Urothelium cell line (cell line): Measurements from ENCODE around the gene POLR2L.
A peak's percentile ranks its signal among the peaks of the same experiment; 100 is the strongest.

ENCODE experiments used
- DNase-seq: peaks from one replicate; pipeline ENCODE4 v3.0.0; 2011; ENCODE audit warnings: low spot score, mixed read lengths
- FAIRE-seq: peaks from 2 replicates; lab custom pipeline; 2011; peaks lifted over from hg19 to GRCh38; lab: Jason Lieb, UNC

The POLR2L gene

GRCh38 chr11:828506-829175 is 13.7 kb downstream of the POLR2L start:
- DNase-seq (no peak), FAIRE-seq (no peak)

- FAIRE-seq (no peak), DNase-seq (no peak)
These were observed 14.5 kb downstream of the POLR2L start, which contains the start of gene CRACR2B for GRCh38 chr11:827897-828192. Gene CRACR2B, plus strand, starts transcription at chr11:827919. Its CDS starts 689 bp downstream, at chr11:828608.

- no peak for FAIRE-seq
- no peak for DNase-seq
These were observed 15.0 kb downstream of the POLR2L start for GRCh38 chr11:827146-827896.

- no peak for FAIRE-seq
- no peak for DNase-seq
These were observed 15.5 kb downstream of the POLR2L start for GRCh38 chr11:826836-827145.

GRCh38 chr11:826227-826621 is 16.1 kb downstream of the POLR2L start:
- no peak for FAIRE-seq
- DNase-seq, result no peak

GRCh38 chr11:825366-826226 is 16.7 kb downstream of the POLR2L start:
- no peak for DNase-seq
- no peak for FAIRE-seq

- no peak for DNase-seq
- FAIRE-seq, result no peak
These were observed 17.4 kb downstream of the POLR2L start for GRCh38 chr11:824942-825341.

GRCh38 chr11:824292-824880 is 17.9 kb downstream of the POLR2L start:
- no peak for FAIRE-seq
- DNase-seq, result no peak

GRCh38 chr11:823441-824291 is 18.7 kb downstream of the POLR2L start:
- FAIRE-seq (no peak), DNase-seq (no peak)

GRCh38 chr11:821512-822371 is 20.6 kb downstream of the POLR2L start:
- FAIRE-seq, result no peak

GRCh38 chr11:820655-821511 is 21.4 kb downstream of the POLR2L start:
- FAIRE-seq (no peak), DNase-seq (peak; percentile 35)

More at GRCh38 chr11:821512-822371, 20.6 kb downstream of the POLR2L start:
- no peak for DNase-seq

- FAIRE-seq (no peak), DNase-seq (peak; percentile 71)
These were observed 22.2 kb downstream of the POLR2L start for GRCh38 chr11:819943-820649.

- peak; percentile 83 for DNase-seq
- no peak for FAIRE-seq
These were observed 23.0 kb downstream of the POLR2L start for GRCh38 chr11:819129-819931.

GRCh38 chr11:818396-819128 is 23.8 kb downstream of the POLR2L start, which contains the start of gene PNPLA2:
Gene PNPLA2, plus strand, starts transcription at chr11:818914. Its CDS starts 805 bp downstream, at chr11:819719.
- no peak for DNase-seq
- FAIRE-seq, result no peak

- FAIRE-seq (no peak), DNase-seq (no peak)
These were observed 25.9 kb downstream of the POLR2L start for GRCh38 chr11:816433-816779.

GRCh38 chr11:815675-816432 is 26.5 kb downstream of the POLR2L start:
- no peak for FAIRE-seq
- DNase-seq, result no peak
